CD4-positive, alpha-beta T cell treated with Interleukin-6 for 4 hours (primary cell): ENCODE measurements around the gene PHACTR4.
"Not testable (repeated sequence)": the region's sequence is repeated elsewhere in the genome, so short reads cannot be mapped to it uniquely, and the experiment has no call there.

Experiments
- DNase-seq: peaks from one replicate; pipeline ENCODE4 v3.0.0-alpha.2; 2020; ENCODE audit warnings: mixed read lengths

Gene PHACTR4

DNA sequence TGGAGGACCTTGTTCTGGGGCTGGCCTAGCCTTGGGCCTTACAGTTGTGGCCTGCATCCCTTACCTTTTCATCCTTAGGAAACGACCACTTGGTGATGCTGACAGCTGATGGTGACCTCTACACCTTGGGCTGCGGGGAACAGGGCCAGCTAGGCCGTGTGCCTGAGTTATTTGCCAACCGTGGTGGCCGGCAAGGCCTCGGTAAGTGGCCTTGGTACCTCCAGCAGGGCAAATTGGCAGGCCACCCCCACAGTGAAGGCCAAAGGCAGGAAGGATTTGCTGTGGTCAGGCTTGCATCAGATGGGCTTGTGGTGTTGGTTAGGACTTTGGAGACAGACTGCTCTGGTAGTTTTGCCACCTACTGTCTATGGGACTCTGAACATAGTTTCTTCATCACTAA is 165.6 kb downstream of the PHACTR4 start:
- no peak for DNase-seq

GRCh38 chr1:28537457-28538199 is 168.1 kb downstream of the PHACTR4 start:
- no peak for DNase-seq

DNA sequence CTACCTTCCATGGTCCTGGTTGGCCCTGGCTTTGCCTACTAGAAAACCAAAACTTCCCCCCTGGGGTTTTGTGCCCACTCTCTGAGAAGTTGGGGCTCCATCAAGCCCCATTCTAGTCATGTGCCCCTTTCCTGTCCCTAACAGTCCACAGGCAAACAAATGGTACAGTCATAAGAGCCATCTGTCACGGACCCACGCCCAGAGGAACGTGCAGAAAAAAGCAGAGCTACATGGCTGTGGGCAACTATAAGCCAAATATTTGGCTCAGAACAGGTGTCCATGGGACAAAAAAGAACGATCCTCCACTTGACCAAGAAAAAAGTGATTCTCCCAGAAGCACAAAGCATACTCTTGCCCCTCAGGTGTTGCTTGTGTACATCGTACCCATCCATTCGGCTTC is 168.7 kb downstream of the PHACTR4 start:
- no peak for DNase-seq

DNA sequence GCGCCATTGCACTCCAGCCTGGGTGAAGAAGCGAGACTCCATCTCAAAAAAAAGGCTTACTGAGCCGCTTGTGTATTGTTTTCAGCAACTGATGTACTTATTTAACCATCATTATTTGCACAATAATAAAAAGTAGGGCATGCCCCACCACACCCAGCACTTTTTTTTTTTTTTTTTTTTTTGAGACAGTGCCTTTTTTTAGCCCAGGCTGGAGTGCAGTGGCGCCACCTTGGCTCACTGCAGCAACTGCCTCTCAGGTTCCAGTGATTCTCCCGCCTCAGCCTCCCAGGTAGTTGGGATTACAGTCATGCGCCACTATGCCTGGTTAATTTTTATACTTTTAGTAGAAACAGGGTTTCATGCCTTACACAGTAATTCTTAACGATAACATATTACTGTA is 171.1 kb downstream of the PHACTR4 start:
- no peak for DNase-seq

- not testable (repeated sequence) for DNase-seq
These were observed 172.0 kb downstream of the PHACTR4 start for GRCh38 chr1:28541414-28542015.

GRCh38 chr1:28545246-28545628 is 175.7 kb downstream of the PHACTR4 start:
- DNase-seq: no peak

- no peak for DNase-seq
These were observed 178.8 kb downstream of the PHACTR4 start for GRCh38 chr1:28548318-28548717.
